GM12872 (cell line): ENCODE data around the gene ARSG.

Experiments used
- TF ChIP-seq, protein P1 (sequence below): IDR thresholded peaks from 3 replicates; pipeline ENCODE4 v1.5.1; 2011; ENCODE audit warnings: low read depth, mild to moderate bottlenecking, low read length, moderate library complexity; ENCODE audit not compliant: insufficient read depth

Gene ARSG

GRCh38 chr17:68288804-68289203 is 2.5 kb upstream of the ARSG start:
- TF ChIP-seq, protein P1, sequence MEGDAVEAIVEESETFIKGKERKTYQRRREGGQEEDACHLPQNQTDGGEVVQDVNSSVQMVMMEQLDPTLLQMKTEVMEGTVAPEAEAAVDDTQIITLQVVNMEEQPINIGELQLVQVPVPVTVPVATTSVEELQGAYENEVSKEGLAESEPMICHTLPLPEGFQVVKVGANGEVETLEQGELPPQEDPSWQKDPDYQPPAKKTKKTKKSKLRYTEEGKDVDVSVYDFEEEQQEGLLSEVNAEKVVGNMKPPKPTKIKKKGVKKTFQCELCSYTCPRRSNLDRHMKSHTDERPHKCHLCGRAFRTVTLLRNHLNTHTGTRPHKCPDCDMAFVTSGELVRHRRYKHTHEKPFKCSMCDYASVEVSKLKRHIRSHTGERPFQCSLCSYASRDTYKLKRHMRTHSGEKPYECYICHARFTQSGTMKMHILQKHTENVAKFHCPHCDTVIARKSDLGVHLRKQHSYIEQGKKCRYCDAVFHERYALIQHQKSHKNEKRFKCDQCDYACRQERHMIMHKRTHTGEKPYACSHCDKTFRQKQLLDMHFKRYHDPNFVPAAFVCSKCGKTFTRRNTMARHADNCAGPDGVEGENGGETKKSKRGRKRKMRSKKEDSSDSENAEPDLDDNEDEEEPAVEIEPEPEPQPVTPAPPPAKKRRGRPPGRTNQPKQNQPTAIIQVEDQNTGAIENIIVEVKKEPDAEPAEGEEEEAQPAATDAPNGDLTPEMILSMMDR, result peak; percentile 57

GRCh38 chr17:68289473-68289872 is 1.8 kb upstream of the ARSG start:
- TF ChIP-seq, protein P1, result no peak

GRCh38 chr17:68289936-68290267 is 1.4 kb upstream of the ARSG start:
- TF ChIP-seq, protein P1, result no peak

GRCh38 chr17:68290268-68290954 is 884 bp upstream of the ARSG start:
- TF ChIP-seq, protein P1, result no peak

DNA sequence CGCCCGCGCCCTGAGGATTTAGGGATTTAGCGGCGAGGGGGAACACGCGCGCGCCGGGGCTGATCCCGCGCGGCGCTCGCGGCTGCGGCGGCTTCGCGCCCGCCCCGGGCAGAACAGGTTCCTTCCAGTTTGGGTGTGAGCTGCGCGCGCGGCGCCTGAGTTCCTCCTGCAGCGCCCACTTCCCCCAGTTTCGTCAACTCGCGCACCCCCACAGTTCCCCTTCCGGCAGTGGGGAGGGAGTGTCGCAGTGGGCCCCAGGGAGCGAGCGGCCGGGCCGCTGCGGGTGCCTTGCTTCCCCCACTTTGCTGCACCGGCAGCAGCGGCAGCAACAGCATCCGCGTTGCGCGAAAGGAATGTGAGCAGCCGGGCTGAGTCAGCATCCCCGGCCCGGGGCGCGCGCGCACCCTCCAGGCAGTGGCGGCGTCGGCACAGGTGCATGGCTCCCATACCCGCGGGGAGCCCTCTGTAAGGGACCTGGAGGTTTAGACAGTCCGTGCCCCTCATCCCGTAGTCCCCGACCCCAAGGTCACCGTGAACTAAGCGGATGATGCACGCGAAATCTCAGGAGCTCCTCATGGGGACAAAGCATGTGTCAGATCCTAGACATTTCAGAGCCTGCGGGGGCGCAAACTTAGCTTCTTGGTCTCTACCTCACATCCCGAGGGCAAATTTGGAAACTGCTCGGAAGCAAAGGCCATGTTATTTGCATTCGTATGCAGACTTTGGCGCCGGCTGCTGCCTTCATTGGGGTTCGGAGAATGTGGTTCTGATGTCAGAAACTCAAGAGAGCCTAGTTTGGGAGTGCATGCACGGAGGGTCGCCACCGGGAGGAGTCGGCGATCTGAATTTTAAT is 767 bp downstream of the ARSG start:
- TF ChIP-seq, protein P1, result peak; percentile 33; the same call in 1 of the 3 replicates

- TF ChIP-seq, protein P1, result no peak
Measured at GRCh38 chr17:68292689-68293040, 1.4 kb downstream of the ARSG start.

DNA sequence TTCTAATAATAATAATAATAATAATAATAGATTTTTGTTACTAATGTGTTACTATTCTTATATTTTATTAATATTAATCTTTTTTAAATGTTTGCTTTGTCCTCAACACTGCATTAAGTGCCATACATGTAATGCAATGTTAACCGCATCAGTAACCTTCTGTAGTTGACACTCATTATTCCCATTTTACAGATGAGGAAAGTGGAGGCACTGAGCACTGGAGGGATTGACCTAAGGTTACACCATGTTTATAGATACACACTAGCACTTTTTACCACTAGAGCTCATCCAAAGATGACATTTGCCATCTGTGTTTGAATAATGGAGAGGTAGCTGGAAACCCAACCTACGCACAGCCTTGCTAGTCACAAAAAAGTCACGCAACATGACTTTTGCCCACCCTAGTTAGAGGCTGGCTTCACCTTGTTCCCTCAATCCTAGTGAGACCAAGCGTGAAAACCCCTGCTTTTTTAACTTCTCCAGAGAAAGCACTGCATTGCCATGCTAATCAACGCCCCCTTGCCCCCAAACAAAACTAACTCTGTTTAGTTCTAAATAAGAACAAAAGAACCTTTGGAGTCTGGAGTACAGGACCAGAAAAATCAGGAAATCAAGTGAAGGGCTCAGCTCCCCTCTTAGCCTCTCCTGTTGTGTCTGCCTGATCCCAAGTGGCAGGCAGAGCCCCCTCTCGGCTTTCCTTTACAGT is 2.3 kb downstream of the ARSG start:
- TF ChIP-seq, protein P1, result no peak
